Neuronal stem cell (in vitro differentiated cells): ENCODE data around the gene CCDC59.

Experiments used
- DNase-seq: peaks from one replicate; pipeline ENCODE4 v3.0.0-alpha.2; 2013; ENCODE audit warnings: low spot score
- H2AFZ ChIP-seq: one replicate; pipeline ENCODE4 v1.6.1; 2013; ENCODE audit warnings: mild to moderate bottlenecking, low read length, inconsistent platforms
- H2AK5ac ChIP-seq: 2 replicates; pipeline ENCODE4 v1.6.1; 2013; ENCODE audit warnings: low read depth, mild to moderate bottlenecking, inconsistent platforms, low read length, moderate library complexity, mixed read lengths
- H2BK120ac ChIP-seq: 2 replicates; pipeline ENCODE4 v1.6.1; 2013; ENCODE audit warnings: low read depth, mild to moderate bottlenecking, inconsistent platforms, low read length, moderate library complexity, mixed read lengths
- H2BK12ac ChIP-seq: one replicate; pipeline ENCODE4 v1.6.1; 2013; ENCODE audit warnings: low read length, inconsistent platforms
- H2BK15ac ChIP-seq: 2 replicates; pipeline ENCODE4 v1.6.1; 2013; ENCODE audit warnings: mild to moderate bottlenecking, low read length, inconsistent platforms, mixed read lengths
- H2BK5ac ChIP-seq: one replicate; pipeline ENCODE4 v1.6.1; 2013; ENCODE audit warnings: inconsistent platforms, mild to moderate bottlenecking, low read length, moderate library complexity
- H3K14ac ChIP-seq: one replicate; pipeline ENCODE4 v1.6.1; 2013; ENCODE audit warnings: low read length, inconsistent platforms
- H3K18ac ChIP-seq: 2 replicates; pipeline ENCODE4 v1.6.1; 2013; ENCODE audit warnings: low read length, inconsistent platforms
- H3K23ac ChIP-seq: 2 replicates; pipeline ENCODE4 v1.6.1; 2013; ENCODE audit warnings: low read depth, mild to moderate bottlenecking, mixed read lengths, low read length, inconsistent platforms; ENCODE audit not compliant: poor library complexity
- H3K27ac ChIP-seq: replicated peaks from 3 replicates; pipeline ENCODE4 v1.5.1; 2013; ENCODE audit warnings: low read length, inconsistent platforms
- H3K27me3 ChIP-seq, 3 experiments: 2 replicates each; pipeline ENCODE4 v1.6.1; 2013; ENCODE audit warnings: low read length in 3 of 3, mild to moderate bottlenecking in 2 of 3, inconsistent platforms in 1 of 3, low read depth in 1 of 3, mixed read lengths in 1 of 3, moderate library complexity in 1 of 3; ENCODE audit not compliant: control insufficient read depth in 3 of 3, insufficient read depth in 3 of 3
- H3K36me3 ChIP-seq, 2 donors: replicated peaks in 1 of 2; 2 replicates each; pipeline ENCODE4 v1.6.1; 2013; ENCODE audit warnings: low read length in 2 of 2; ENCODE audit not compliant: control insufficient read depth in 2 of 2, insufficient read depth in 2 of 2
- H3K4ac ChIP-seq: 2 replicates; pipeline ENCODE4 v1.6.1; 2013; ENCODE audit warnings: inconsistent platforms, mild to moderate bottlenecking, low read length, moderate library complexity
- H3K4me1 ChIP-seq, 2 donors: 1 replicate in 1 of 2; 2 replicates in 1 of 2; pipeline ENCODE4 v1.6.1; 2013; ENCODE audit warnings: low read length in 2 of 2, low read depth in 1 of 2; ENCODE audit not compliant: control insufficient read depth in 2 of 2, insufficient read depth in 1 of 2
- H3K4me2 ChIP-seq: one replicate; pipeline ENCODE4 v1.6.1; 2013; ENCODE audit warnings: mild to moderate bottlenecking, low read length, inconsistent platforms; ENCODE audit not compliant: insufficient read depth, poor library complexity, severe bottlenecking
- H3K4me3 ChIP-seq, 2 donors: 2 replicates each; pipeline ENCODE4 v1.5.1; 2013; ENCODE audit warnings: low read length in 2 of 2, mild to moderate bottlenecking in 2 of 2, inconsistent platforms in 1 of 2, moderate library complexity in 1 of 2
- H3K79me1 ChIP-seq: one replicate; pipeline ENCODE4 v1.6.1; 2013; ENCODE audit warnings: low read depth, mild to moderate bottlenecking, inconsistent platforms, low read length, moderate library complexity
- H3K9ac ChIP-seq: one replicate; pipeline ENCODE4 v1.6.1; 2013; ENCODE audit warnings: mild to moderate bottlenecking, low read depth, low read length, inconsistent platforms; ENCODE audit not compliant: poor library complexity
- H3K9me3 ChIP-seq, 2 donors: replicated peaks in 1 of 2; 2 replicates each; pipeline versions ENCODE3 to v1.6.1; 2013; ENCODE audit warnings: low read length in 2 of 2, mild to moderate bottlenecking in 2 of 2, inconsistent platforms in 1 of 2, low read depth in 1 of 2, mixed read lengths in 1 of 2, moderate library complexity in 1 of 2; ENCODE audit not compliant: control insufficient read depth in 2 of 2, insufficient read depth in 1 of 2
- H4K8ac ChIP-seq: one replicate; pipeline ENCODE4 v1.6.1; 2013; ENCODE audit warnings: low read depth, mild to moderate bottlenecking, inconsistent platforms, low read length, moderate library complexity
- H4K91ac ChIP-seq: one replicate; pipeline ENCODE4 v1.6.1; 2013; ENCODE audit warnings: low read length, low read depth, mild to moderate bottlenecking, inconsistent platforms; ENCODE audit not compliant: poor library complexity
- WGBS, 2 donors: extraction: QIAGEN DNeasy Blood & Tissue Kit; methylation state at CpG; one replicate each; pipeline ENCODE4 v1.1.7; 2013; ENCODE audit warnings: missing lambda C conversion rate in 2 of 2, mixed read lengths in 1 of 2; ENCODE audit not compliant: insufficient read length in 2 of 2, insufficient replicate concordance in 1 of 2; ENCODE audit errors: extremely low coverage in 2 of 2; 5-methylcytosine and 5-hydroxymethylcytosine counted together

The CCDC59 gene

GRCh38 chr12:82359115-82359478 lies 910 bp upstream of the CCDC59 start:
- Histone ChIP-seq H2BK15ac (no peak overlapping the region), H4K91ac (no peak overlapping the region), H3K9ac (no peak overlapping the region), H3K4me2 (peak overlapping the region; percentile 35), H2BK120ac (no peak overlapping the region), H3K23ac (no peak overlapping the region), H3K9me3 (no peaks in the 10 kb centered on the region), H3K4me3 (peak overlapping the region; percentile 69 to 77), H2BK5ac (no peak overlapping the region), H3K36me3 (peaks cover 2 to 30% of the 10 kb centered on the region in 2 donors), H3K14ac (no peak overlapping the region), H3K27ac (no peak overlapping the region), H4K8ac (no peak overlapping the region), H3K18ac (no peak overlapping the region), H2BK12ac (no peak overlapping the region), H3K27me3 (no peaks in the 10 kb centered on the region), H3K79me1 (peaks cover 3% of the 10 kb centered on the region), H3K4me1 (peaks cover 2% of the 10 kb centered on the region in 2 donors), H2AK5ac (no peak overlapping the region), H2AFZ (peak overlapping the region; percentile 94), H3K4ac (no peak overlapping the region)
- no CpG with 5 or more reads among the region's 4 CpGs for WGBS, 2 donors
- no peak for DNase-seq

- H2BK12ac ChIP-seq: no peak overlapping the region
- peak overlapping the region; percentile 56 for H3K4me2 ChIP-seq
- H3K9ac ChIP-seq: peak overlapping the region; percentile 24
- no peaks in the 10 kb centered on the region for H3K27me3 ChIP-seq
- peaks cover 2 to 42% of the 10 kb centered on the region in 2 donors for H3K36me3 ChIP-seq
- H3K4ac ChIP-seq: no peak overlapping the region
- no CpG with 5 or more reads among the region's 10 CpGs for WGBS, 2 donors
- no peak overlapping the region for H3K18ac ChIP-seq
- peak overlapping the region; percentile 85 for H2BK5ac ChIP-seq
- peak overlapping the region; percentile 77 to 94 for H3K4me3 ChIP-seq
- H3K14ac ChIP-seq: no peak overlapping the region
- no peak overlapping the region for H2AK5ac ChIP-seq
- H3K23ac ChIP-seq: no peak overlapping the region
- H3K79me1 ChIP-seq: peaks cover 3% of the 10 kb centered on the region
- H3K9me3 ChIP-seq: no peaks in the 10 kb centered on the region
- no peak overlapping the region for H3K27ac ChIP-seq
- no peak for DNase-seq
- H2BK15ac ChIP-seq: no peak overlapping the region
- H4K91ac ChIP-seq: no peak overlapping the region
- H2BK120ac ChIP-seq: no peak overlapping the region
- H2AFZ ChIP-seq: peak overlapping the region; percentile 94
- no peak overlapping the region for H4K8ac ChIP-seq
- H3K4me1 ChIP-seq: peaks cover 2% of the 10 kb centered on the region in 2 donors
These were observed 365 bp downstream of the CCDC59 start for GRCh38 chr12:82357845-82358199.

- no peak overlapping the region for H3K23ac ChIP-seq
- H3K4me3 ChIP-seq: peak overlapping the region in 1 of 2 donors; percentile 77
- no peaks in the 10 kb centered on the region for H3K27me3 ChIP-seq
- no peak for DNase-seq
- H2BK120ac ChIP-seq: no peak overlapping the region
- H2AFZ ChIP-seq: no peak overlapping the region
- H2AK5ac ChIP-seq: no peak overlapping the region
- no peak overlapping the region for H4K8ac ChIP-seq
- no peak overlapping the region for H2BK15ac ChIP-seq
- peaks cover 2 to 47% of the 10 kb centered on the region in 2 donors for H3K36me3 ChIP-seq
- WGBS, 2 donors: no CpG with 5 or more reads among the region's 4 CpGs
- peaks cover 3% of the 10 kb centered on the region for H3K79me1 ChIP-seq
- no peaks in the 10 kb centered on the region for H3K9me3 ChIP-seq
- H3K4me1 ChIP-seq: peaks cover 2% of the 10 kb centered on the region in 2 donors
- peak overlapping the region; percentile 56 for H3K4me2 ChIP-seq
- H2BK12ac ChIP-seq: no peak overlapping the region
- no peak overlapping the region for H3K27ac ChIP-seq
- H3K18ac ChIP-seq: no peak overlapping the region
- no peak overlapping the region for H3K4ac ChIP-seq
- no peak overlapping the region for H4K91ac ChIP-seq
- no peak overlapping the region for H3K14ac ChIP-seq
- H2BK5ac ChIP-seq: no peak overlapping the region
- H3K9ac ChIP-seq: no peak overlapping the region
These were observed 847 bp downstream of the CCDC59 start for GRCh38 chr12:82357340-82357739.

- no peak overlapping the region for H2BK12ac ChIP-seq
- no peak overlapping the region for H2BK15ac ChIP-seq
- H4K91ac ChIP-seq: no peak overlapping the region
- H3K27me3 ChIP-seq: no peaks in the 10 kb centered on the region
- no peak overlapping the region for H4K8ac ChIP-seq
- H3K9me3 ChIP-seq: no peaks in the 10 kb centered on the region
- no peak overlapping the region for H3K27ac ChIP-seq
- DNase-seq: no peak
- no peak overlapping the region for H3K4me2 ChIP-seq
- WGBS, 2 donors: no CpG with 5 or more reads among the region's 6 CpGs
- H2BK5ac ChIP-seq: no peak overlapping the region
- no peak overlapping the region for H3K23ac ChIP-seq
- no peak overlapping the region for H2AK5ac ChIP-seq
- no peak overlapping the region for H3K4ac ChIP-seq
- H2BK120ac ChIP-seq: no peak overlapping the region
- H3K4me1 ChIP-seq: no peaks in the 10 kb centered on the region
- H3K4me3 ChIP-seq: no peak overlapping the region
- no peak overlapping the region for H3K18ac ChIP-seq
- H2AFZ ChIP-seq: no peak overlapping the region
- H3K79me1 ChIP-seq: no peaks in the 10 kb centered on the region
- H3K9ac ChIP-seq: no peak overlapping the region
- peaks cover 6 to 61% of the 10 kb centered on the region in 2 donors for H3K36me3 ChIP-seq
- H3K14ac ChIP-seq: no peak overlapping the region
These were observed 6.8 kb downstream of the CCDC59 start for GRCh38 chr12:82351390-82351789.
